Activated CD8-positive, alpha-beta memory T cell treated with anti-CD3 and anti-CD28 coated beads for 36 hours (primary cell): Measurements from ENCODE around the gene KRTAP3-2. TPM values are rescaled to one million over a fixed set of nuclear protein-coding genes. Genes with fewer than 3 reads are reported as not detected.
"Not testable (repeated sequence)": the region's sequence is repeated elsewhere in the genome, so short reads cannot be mapped to it uniquely, and the experiment has no call there.

Experiments
- CTCF ChIA-PET: fragments of 350-600 bp; sonication (Branson Sonifier 250); formaldehyde crosslinking; loops from one replicate; lab custom pipeline; 2021; ENCODE audit warnings: antibody characterized with exemption; lab: Charles Lee
- POLR2A ChIA-PET: fragments of 350-600 bp; sonication (Branson Sonifier 250); formaldehyde crosslinking; loops from one replicate; lab custom pipeline; 2021; ENCODE audit warnings: antibody characterized with exemption; lab: Charles Lee
- total RNA-seq, 2 experiments: library from RNA; stranded (reverse); gene quantifications; one replicate each; pipeline ENCODE4 v1.2.3, GENCODE V29; 2021

The KRTAP3-2 gene
- total RNA-seq: not detected

- CTCF ChIA-PET, POLR2A ChIA-PET: not testable (repeated sequence)
These were observed at the start of gene KRTAP3-2 for GRCh38 chr17:40999563-40999962. TSS of gene KRTAP3-2 (minus strand) at chr17:40999906. CDS start at chr17:40999853, 53 bp downstream.

DNA sequence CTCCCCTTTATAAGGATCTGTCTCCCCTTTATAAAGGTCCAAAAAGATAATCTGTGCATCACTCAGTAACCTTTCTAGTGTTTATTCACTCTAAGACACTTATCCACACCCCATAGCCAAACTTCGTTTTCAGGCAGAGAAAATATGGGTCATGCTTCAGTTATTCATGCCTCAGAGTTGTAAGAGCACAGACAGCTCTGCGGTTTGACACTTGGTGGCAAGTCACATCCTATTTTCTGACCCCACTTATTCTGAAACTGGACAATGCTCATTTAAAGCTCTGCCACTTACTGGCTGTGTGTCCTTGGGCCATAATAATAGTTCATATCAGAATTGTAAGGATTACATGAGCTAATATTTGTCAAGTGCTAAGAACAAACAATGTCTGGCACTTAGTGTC, 49.4 kb upstream of the KRTAP3-2 start:
- CTCF ChIA-PET: no interaction called here
- POLR2A ChIA-PET: no interaction called here

GRCh38 chr17:41048441-41048840, 48.7 kb upstream of the KRTAP3-2 start:
- ChIA-PET POLR2A (no interaction called here), CTCF (no interaction called here)

- CTCF ChIA-PET: not testable (repeated sequence)
These were observed 47.2 kb upstream of the KRTAP3-2 start, which contains the start of gene KRTAP2-1 for GRCh38 chr17:41046735-41047465. TSS of gene KRTAP2-1 (minus strand) at chr17:41047316. CDS start at chr17:41047267, 49 bp downstream.

GRCh38 chr17:41042953-41043352, 43.2 kb upstream of the KRTAP3-2 start:
- CTCF ChIA-PET: no interaction called here
- POLR2A ChIA-PET: no interaction called here

More at GRCh38 chr17:41046735-41047465, 47.2 kb upstream of the KRTAP3-2 start, which contains the start of gene KRTAP2-1:
- POLR2A ChIA-PET: not testable (repeated sequence)

DNA sequence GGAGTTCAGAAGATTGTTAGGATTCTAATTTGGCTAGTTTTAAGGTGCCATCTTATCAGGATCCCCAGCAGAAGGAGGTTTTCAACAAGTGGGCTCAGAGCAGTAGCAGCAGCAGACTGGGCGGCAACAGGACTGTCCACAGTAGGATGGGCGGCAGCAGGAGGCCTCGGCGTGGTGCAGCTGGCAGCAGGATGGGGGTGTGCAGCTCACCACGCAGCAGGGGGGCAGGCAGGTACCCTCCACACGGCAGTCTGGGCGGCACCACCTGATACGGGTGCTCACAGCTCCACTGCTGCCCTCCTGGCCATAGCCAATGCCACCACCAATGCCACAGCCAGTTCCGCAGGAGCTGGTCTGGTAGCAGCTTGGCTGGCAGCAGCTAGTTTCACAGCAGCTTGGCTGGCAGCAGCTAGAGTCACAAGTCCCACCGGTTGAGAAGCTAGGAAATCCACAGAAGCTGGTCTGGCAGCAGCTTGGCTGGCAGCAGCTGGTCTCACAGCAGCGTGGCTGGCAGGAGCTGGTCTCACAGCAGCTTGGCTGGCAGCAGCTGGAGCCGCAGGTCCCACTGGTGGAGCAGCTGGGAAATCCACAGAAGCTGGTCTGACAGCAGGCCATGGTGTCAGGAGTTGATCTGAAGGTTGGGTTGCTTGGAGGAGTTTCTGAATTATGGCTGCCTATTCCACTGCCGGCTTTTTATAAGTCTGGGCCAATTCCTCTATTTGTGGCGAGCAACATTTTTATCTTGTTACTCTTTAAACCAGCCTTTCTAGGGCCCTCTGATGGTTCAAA, 41.3 kb upstream of the KRTAP3-2 start, which contains the start of gene KRTAP1-1:
Gene KRTAP1-1 (minus strand): TSS at position 668 of the 789 bp plus-strand sequence. CDS start 53 bp downstream, at position 615.
- POLR2A ChIA-PET, CTCF ChIA-PET: not testable (repeated sequence)

GRCh38 chr17:41037853-41038350, 38.2 kb upstream of the KRTAP3-2 start:
- ChIA-PET POLR2A (no interaction called here), CTCF (no interaction called here)

GRCh38 chr17:41034346-41034935, 34.7 kb upstream of the KRTAP3-2 start, which contains the start of gene KRTAP1-3:
TSS of gene KRTAP1-3 (minus strand) at chr17:41034874. CDS start at chr17:41034821, 53 bp downstream.
- POLR2A ChIA-PET, CTCF ChIA-PET: not testable (repeated sequence)

- ChIA-PET CTCF (interaction anchor here (1.2 kb wide), 1 partner anchor 9 kb away, joined by 3 read pairs; no protein-coding TSS in a partner anchor), POLR2A (no interaction called here)
These were observed 30.0 kb upstream of the KRTAP3-2 start, which contains the start of gene KRTAP1-4 for GRCh38 chr17:41029633-41030245. TSS of gene KRTAP1-4 (minus strand) at chr17:41030195. CDS start at chr17:41030078, 117 bp downstream.

- POLR2A ChIA-PET: no interaction called here
- CTCF ChIA-PET: interaction anchor here (0.7 kb wide), 1 partner anchor 18 kb away, joined by 3 read pairs; the partner anchor contains the start of gene KRTAP3-1
These were observed 27.2 kb upstream of the KRTAP3-2 start, which contains the start of gene KRTAP1-5 for GRCh38 chr17:41026715-41027471. TSS of gene KRTAP1-5 (minus strand) at chr17:41027208. CDS start at chr17:41027155, 53 bp downstream.

- POLR2A ChIA-PET: no interaction called here
- CTCF ChIA-PET: no interaction called here
These were observed 25.0 kb upstream of the KRTAP3-2 start for GRCh38 chr17:41024697-41025096.

GRCh38 chr17:41020336-41020735, 20.6 kb upstream of the KRTAP3-2 start:
- CTCF ChIA-PET: interaction anchor here (1.3 kb wide), 1 partner anchor 9 kb away, joined by 3 read pairs; no protein-coding TSS in a partner anchor
- POLR2A ChIA-PET: no interaction called here

GRCh38 chr17:41019415-41019814, 19.7 kb upstream of the KRTAP3-2 start:
- ChIA-PET CTCF (no interaction called here), POLR2A (no interaction called here)

DNA sequence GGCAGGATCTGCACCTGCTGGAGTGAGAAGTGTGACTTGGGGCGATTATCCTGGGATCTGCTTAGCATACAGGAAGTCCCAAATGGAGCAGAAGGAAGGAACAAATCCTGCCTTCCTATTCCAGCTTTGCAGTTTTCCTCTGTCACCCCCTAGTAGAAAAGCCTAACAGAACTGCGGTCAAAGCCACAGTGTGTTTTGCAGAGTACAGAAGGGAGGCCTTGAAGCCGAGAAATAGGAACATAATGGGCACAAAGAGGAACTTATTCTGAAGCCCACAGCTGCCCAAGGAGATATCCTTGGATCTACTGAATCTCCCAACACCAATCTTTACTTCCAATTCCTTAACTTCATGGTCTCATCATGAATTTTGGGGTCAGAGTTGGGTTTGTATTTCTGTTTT, 18.8 kb upstream of the KRTAP3-2 start:
- ChIA-PET POLR2A (no interaction called here), CTCF (no interaction called here)

DNA sequence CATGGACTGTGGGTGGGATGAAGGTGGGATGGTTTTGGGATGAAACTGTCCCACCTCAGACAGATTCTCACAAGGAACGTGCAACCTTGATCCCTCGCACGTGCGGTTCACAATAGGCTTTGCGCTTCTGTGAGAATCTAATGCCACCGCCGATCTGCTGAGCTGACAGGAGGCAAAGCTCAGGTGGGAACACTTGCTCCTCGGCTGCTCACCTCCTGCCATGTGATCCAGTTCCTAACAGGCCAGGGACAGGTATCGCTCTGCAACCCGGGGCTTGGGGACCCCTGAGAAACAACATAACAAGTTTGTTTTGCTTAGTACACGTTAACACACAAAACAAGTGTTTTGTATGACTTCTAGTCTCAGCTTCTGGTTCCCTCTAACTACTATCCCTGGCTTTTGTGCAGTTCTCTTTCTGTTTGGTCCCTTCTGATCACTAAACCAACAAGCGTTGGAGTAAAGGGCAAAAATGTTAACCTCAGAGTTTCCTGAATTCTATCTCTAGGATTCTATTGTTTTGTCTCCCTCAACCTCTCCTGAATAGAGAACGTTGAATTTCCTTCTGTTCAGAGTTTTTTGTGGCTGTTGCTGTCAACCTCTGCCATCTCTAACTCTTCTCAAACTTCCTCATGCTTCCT, 17.0 kb upstream of the KRTAP3-2 start:
- CTCF ChIA-PET: interaction anchor here (0.5 kb wide), 1 partner anchor 88 kb away, joined by 3 read pairs; no protein-coding TSS in a partner anchor
- POLR2A ChIA-PET: no interaction called here

- ChIA-PET POLR2A (no interaction called here), CTCF (no interaction called here)
These were observed 15.7 kb upstream of the KRTAP3-2 start for GRCh38 chr17:41015454-41015853.

- ChIA-PET CTCF (no interaction called here), POLR2A (no interaction called here)
These were observed 13.9 kb upstream of the KRTAP3-2 start for GRCh38 chr17:41013606-41014005.

DNA sequence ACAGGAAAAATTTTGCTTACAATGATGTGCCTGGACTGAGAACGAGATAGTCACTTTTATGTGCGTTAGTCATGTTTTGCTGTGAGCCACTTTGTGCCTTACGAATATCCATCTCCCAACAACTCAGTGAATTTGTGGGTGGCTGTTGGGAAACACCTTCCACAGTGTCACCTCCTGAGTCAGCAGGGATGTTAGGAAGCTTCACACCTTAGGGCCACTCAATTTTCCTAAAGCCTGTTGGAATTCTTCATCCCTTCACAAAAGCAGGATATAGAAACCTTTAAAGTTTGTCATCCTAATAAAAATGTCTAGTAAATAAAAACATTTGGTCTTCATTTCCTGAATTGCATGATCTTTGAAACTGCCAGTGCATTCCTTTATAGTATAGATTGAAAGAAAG, 13.5 kb upstream of the KRTAP3-2 start:
- CTCF ChIA-PET: no interaction called here
- POLR2A ChIA-PET: no interaction called here
